ENCODE data around the gene GRIP2. TPM values are rescaled to one million over a fixed set of nuclear protein-coding genes. Genes with fewer than 3 reads are reported as not detected.

The GRIP2 gene
- total and polyA plus RNA-seq, 9 of the 15 experiments (the other 6 are each of a cell fraction or from before 2014, with no cell fraction given): 0.01 TPM; not detected in 7

DNA sequence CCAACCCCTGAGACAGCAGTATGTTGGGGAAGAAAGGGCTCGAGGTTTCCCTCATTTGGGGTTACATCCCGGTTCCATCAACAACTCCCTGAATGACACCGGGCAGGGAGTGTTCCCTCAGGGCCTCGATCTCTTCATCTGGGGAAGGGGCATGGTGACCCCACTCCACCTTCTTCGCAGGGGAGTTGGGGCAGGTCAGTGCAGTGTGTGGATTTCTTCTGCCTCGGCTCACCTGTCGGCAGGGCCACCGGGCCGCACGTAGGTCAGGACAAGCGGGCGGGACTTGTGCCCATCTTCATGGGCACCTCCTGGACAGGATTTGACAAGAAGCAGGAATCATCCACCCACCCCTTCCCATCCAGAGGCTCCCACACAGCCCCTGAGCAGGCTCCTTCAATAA, 17.4 kb downstream of the GRIP2 start:
- 6% methylated on average over 12 of the region's 12 CpGs for WGBS (ENCODE audit: insufficient coverage, low coverage, missing lambda C conversion rate)
- CTCF ChIA-PET (ENCODE audit: low intra/inter-chr PET ratio): no interaction called here
- in situ Hi-C loops (cut with MboI) (loop anchor here (25.0 kb wide), 1 partner anchor 390 kb away; no protein-coding TSS in a partner anchor), intact Hi-C loops (cut with micrococcal nuclease) (no loop called here)
- H3K27me3 ChIP-seq (ENCODE audit: control insufficient read depth in 2 of 2, insufficient read depth in 2 of 2, low read length in 2 of 2): peaks cover 66 to 89% of the 10 kb centered on the region in 2 experiments
- no peak overlapping the region for H2AFZ ChIP-seq (ENCODE audit: low read depth, low read length)
- H3K79me2 ChIP-seq (ENCODE audit: control insufficient read depth, insufficient read depth, low read length): no peaks in the 10 kb centered on the region
- H3K9ac ChIP-seq (ENCODE audit: insufficient read depth in 1 of 2, low read depth in 2 of 2, low read length in 2 of 2): no peak overlapping the region
- no peak overlapping the region for H3K4me3 ChIP-seq
- no peak for DNase-seq (ENCODE audit: extremely low read depth in 1 of 4, low spot score in 3 of 4)
- BruUV-seq (replicated peaks): no TSS peak
- H3K27ac ChIP-seq (ENCODE audit: extremely low read depth, low read depth, low read length): no peak overlapping the region
- H3K4me1 ChIP-seq (replicated peaks in 1 of 2; ENCODE audit: control insufficient read depth in 2 of 2, insufficient read depth in 2 of 2, low read length in 2 of 2): peaks cover 0 to 13% of the 10 kb centered on the region in 2 experiments; a peak in 2 of 5 replicates
- peaks cover 13% of the 10 kb centered on the region for H4K20me1 ChIP-seq (replicated peaks; ENCODE audit: control insufficient read depth, insufficient read depth, low read length)
- POLR2A ChIA-PET: interaction anchor here (0.9 to 1.3 kb wide), 2 partner anchors 9 to 12 kb away, joined by 3 to 4 read pairs; no protein-coding TSS in a partner anchor
- H3K36me3 ChIP-seq (ENCODE audit: control insufficient read depth, insufficient read depth, low read length): no peaks in the 10 kb centered on the region
- ATAC-seq: no peak
- H3K9me3 ChIP-seq (replicated peaks; ENCODE audit: control insufficient read depth, insufficient read depth, low read depth, low read length): no peaks in the 10 kb centered on the region
- no peaks in the 10 kb centered on the region for H3K9me1 ChIP-seq (ENCODE audit: control insufficient read depth, insufficient read depth, low read length)
- no peak overlapping the region for H3K4me2 ChIP-seq (ENCODE audit: insufficient read depth, low read length)
- no peak for FAIRE-seq
- no peak for TF ChIP-seq DNMT1 (IDR thresholded peaks at IDR 0.05)
- TF ChIP-seq, protein P1, sequence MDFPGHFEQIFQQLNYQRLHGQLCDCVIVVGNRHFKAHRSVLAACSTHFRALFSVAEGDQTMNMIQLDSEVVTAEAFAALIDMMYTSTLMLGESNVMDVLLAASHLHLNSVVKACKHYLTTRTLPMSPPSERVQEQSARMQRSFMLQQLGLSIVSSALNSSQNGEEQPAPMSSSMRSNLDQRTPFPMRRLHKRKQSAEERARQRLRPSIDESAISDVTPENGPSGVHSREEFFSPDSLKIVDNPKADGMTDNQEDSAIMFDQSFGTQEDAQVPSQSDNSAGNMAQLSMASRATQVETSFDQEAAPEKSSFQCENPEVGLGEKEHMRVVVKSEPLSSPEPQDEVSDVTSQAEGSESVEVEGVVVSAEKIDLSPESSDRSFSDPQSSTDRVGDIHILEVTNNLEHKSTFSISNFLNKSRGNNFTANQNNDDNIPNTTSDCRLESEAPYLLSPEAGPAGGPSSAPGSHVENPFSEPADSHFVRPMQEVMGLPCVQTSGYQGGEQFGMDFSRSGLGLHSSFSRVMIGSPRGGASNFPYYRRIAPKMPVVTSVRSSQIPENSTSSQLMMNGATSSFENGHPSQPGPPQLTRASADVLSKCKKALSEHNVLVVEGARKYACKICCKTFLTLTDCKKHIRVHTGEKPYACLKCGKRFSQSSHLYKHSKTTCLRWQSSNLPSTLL (IDR thresholded peaks at IDR 0.05): no peak
- no peak for TF ChIP-seq PRMT5 (CRISPR knock-in tag; IDR thresholded peaks at IDR 0.05)
- TF ChIP-seq, protein P2, sequence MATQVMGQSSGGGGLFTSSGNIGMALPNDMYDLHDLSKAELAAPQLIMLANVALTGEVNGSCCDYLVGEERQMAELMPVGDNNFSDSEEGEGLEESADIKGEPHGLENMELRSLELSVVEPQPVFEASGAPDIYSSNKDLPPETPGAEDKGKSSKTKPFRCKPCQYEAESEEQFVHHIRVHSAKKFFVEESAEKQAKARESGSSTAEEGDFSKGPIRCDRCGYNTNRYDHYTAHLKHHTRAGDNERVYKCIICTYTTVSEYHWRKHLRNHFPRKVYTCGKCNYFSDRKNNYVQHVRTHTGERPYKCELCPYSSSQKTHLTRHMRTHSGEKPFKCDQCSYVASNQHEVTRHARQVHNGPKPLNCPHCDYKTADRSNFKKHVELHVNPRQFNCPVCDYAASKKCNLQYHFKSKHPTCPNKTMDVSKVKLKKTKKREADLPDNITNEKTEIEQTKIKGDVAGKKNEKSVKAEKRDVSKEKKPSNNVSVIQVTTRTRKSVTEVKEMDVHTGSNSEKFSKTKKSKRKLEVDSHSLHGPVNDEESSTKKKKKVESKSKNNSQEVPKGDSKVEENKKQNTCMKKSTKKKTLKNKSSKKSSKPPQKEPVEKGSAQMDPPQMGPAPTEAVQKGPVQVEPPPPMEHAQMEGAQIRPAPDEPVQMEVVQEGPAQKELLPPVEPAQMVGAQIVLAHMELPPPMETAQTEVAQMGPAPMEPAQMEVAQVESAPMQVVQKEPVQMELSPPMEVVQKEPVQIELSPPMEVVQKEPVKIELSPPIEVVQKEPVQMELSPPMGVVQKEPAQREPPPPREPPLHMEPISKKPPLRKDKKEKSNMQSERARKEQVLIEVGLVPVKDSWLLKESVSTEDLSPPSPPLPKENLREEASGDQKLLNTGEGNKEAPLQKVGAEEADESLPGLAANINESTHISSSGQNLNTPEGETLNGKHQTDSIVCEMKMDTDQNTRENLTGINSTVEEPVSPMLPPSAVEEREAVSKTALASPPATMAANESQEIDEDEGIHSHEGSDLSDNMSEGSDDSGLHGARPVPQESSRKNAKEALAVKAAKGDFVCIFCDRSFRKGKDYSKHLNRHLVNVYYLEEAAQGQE (IDR thresholded peaks at IDR 0.05; ENCODE audit: borderline replicate concordance): no peak
- TF ChIP-seq, protein P2 (CRISPR knock-in tag; IDR thresholded peaks at IDR 0.05; ENCODE audit: low read depth): no peak
- TF ChIP-seq, protein P3, sequence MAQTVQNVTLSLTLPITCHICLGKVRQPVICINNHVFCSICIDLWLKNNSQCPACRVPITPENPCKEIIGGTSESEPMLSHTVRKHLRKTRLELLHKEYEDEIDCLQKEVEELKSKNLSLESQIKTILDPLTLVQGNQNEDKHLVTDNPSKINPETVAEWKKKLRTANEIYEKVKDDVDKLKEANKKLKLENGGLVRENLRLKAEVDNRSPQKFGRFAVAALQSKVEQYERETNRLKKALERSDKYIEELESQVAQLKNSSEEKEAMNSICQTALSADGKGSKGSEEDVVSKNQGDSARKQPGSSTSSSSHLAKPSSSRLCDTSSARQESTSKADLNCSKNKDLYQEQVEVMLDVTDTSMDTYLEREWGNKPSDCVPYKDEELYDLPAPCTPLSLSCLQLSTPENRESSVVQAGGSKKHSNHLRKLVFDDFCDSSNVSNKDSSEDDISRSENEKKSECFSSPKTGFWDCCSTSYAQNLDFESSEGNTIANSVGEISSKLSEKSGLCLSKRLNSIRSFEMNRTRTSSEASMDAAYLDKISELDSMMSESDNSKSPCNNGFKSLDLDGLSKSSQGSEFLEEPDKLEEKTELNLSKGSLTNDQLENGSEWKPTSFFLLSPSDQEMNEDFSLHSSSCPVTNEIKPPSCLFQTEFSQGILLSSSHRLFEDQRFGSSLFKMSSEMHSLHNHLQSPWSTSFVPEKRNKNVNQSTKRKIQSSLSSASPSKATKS (CRISPR knock-in tag; IDR thresholded peaks at IDR 0.05): no peak
- TF ChIP-seq, protein P4, sequence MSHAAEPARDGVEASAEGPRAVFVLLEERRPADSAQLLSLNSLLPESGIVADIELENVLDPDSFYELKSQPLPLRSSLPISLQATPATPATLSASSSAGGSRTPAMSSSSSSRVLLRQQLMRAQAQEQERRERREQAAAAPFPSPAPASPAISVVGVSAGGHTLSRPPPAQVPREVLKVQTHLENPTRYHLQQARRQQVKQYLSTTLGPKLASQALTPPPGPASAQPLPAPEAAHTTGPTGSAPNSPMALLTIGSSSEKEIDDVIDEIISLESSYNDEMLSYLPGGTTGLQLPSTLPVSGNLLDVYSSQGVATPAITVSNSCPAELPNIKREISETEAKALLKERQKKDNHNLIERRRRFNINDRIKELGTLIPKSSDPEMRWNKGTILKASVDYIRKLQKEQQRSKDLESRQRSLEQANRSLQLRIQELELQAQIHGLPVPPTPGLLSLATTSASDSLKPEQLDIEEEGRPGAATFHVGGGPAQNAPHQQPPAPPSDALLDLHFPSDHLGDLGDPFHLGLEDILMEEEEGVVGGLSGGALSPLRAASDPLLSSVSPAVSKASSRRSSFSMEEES (CRISPR knock-in tag; IDR thresholded peaks at IDR 0.05): no peak
- TF ChIP-seq ZNF324 (CRISPR knock-in tag; IDR thresholded peaks at IDR 0.05): no peak
- TF ChIP-seq ZBTB8A (IDR thresholded peaks at IDR 0.05; ENCODE audit: partially characterized antibody): no peak

All from K562 (cell line).